ENCODE data around the gene MTURN. TPM values are rescaled to one million over a fixed set of nuclear protein-coding genes. Genes with fewer than 3 reads are reported as not detected.

Gene MTURN
- total RNA-seq, 6 experiments from 2014 or later: 2.2 to 5.2 (median 2.9) TPM

GRCh38 chr7:30202671-30203070 is 67.9 kb downstream of the MTURN start:
- no peaks in the 10 kb centered on the region for H3K27me3 ChIP-seq
- H3K36me3 ChIP-seq: no peaks in the 10 kb centered on the region
- no peak for ATAC-seq
- no peak overlapping the region for H3K27ac ChIP-seq
- DNase-seq: no peak
- intact Hi-C loops (cut with DNase I): no loop called here
- H3K4me1 ChIP-seq: no peaks in the 10 kb centered on the region
- no peak for TF ChIP-seq CTCF (IDR thresholded peaks at IDR 0.05)
- TF ChIP-seq POLR2A (IDR thresholded peaks at IDR 0.05): no peak
- no peaks in the 10 kb centered on the region for H3K9me3 ChIP-seq
- no peak overlapping the region for H3K4me3 ChIP-seq
- WGBS (ENCODE audit: insufficient coverage, low coverage, low lambda C conversion rate, missing lambda C conversion rate): 81% methylated on average over 3 of the region's 3 CpGs

DNA sequence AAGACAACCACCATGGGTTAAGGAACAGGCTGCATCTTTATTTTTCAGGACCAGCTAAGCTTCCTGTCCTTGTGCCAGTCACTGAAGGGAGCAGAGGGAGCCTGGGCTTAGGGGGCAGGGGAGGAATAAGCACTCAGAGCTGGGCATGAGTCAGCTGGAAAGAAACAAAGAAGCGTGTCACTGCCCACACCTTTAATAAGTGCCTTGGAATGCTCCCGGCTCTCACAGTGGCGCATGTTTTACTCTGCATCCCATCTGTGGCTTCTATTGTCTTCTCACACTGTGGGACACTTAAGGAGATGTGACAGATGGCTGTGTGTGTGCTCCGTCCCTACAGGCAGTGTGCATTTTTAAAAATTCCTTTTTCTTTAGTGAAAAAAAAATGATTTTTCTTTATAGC is 71.7 kb downstream of the MTURN start:
- 79% methylated on average over 4 of the region's 4 CpGs for WGBS (ENCODE audit: insufficient coverage, low coverage, low lambda C conversion rate, missing lambda C conversion rate)
- H3K4me3 ChIP-seq: no peak overlapping the region
- H3K4me1 ChIP-seq: no peaks in the 10 kb centered on the region
- H3K27me3 ChIP-seq: no peaks in the 10 kb centered on the region
- no peak for DNase-seq
- no peak for ATAC-seq
- TF ChIP-seq POLR2A (IDR thresholded peaks at IDR 0.05): no peak
- intact Hi-C loops (cut with DNase I): no loop called here
- no peak overlapping the region for H3K27ac ChIP-seq
- no peaks in the 10 kb centered on the region for H3K36me3 ChIP-seq
- no peaks in the 10 kb centered on the region for H3K9me3 ChIP-seq

GRCh38 chr7:30206942-30207341 is 72.2 kb downstream of the MTURN start:
- Histone ChIP-seq H3K27me3 (no peaks in the 10 kb centered on the region), H3K9me3 (no peaks in the 10 kb centered on the region), H3K4me1 (no peaks in the 10 kb centered on the region), H3K27ac (no peak overlapping the region), H3K36me3 (no peaks in the 10 kb centered on the region), H3K4me3 (no peak overlapping the region)
- TF ChIP-seq POLR2A (IDR thresholded peaks at IDR 0.05) (no peak), CTCF (IDR thresholded peaks at IDR 0.05) (no peak)
- WGBS (ENCODE audit: insufficient coverage, low coverage, low lambda C conversion rate, missing lambda C conversion rate): 78% methylated on average over 8 of the region's 8 CpGs
- ATAC-seq (no peak), DNase-seq (no peak)
- intact Hi-C loops (cut with DNase I): no loop called here

GRCh38 chr7:30207376-30207775 is 72.6 kb downstream of the MTURN start:
- Histone ChIP-seq H3K27ac (no peak overlapping the region), H3K4me3 (no peak overlapping the region), H3K4me1 (no peaks in the 10 kb centered on the region), H3K9me3 (no peaks in the 10 kb centered on the region), H3K36me3 (no peaks in the 10 kb centered on the region), H3K27me3 (no peaks in the 10 kb centered on the region)
- intact Hi-C loops (cut with DNase I): no loop called here
- TF ChIP-seq POLR2A (IDR thresholded peaks at IDR 0.05) (no peak), CTCF (IDR thresholded peaks at IDR 0.05) (no peak)
- no peak for DNase-seq
- WGBS (ENCODE audit: insufficient coverage, low coverage, low lambda C conversion rate, missing lambda C conversion rate): 100% methylated on average over 3 of the region's 4 CpGs
- no peak for ATAC-seq

DNA sequence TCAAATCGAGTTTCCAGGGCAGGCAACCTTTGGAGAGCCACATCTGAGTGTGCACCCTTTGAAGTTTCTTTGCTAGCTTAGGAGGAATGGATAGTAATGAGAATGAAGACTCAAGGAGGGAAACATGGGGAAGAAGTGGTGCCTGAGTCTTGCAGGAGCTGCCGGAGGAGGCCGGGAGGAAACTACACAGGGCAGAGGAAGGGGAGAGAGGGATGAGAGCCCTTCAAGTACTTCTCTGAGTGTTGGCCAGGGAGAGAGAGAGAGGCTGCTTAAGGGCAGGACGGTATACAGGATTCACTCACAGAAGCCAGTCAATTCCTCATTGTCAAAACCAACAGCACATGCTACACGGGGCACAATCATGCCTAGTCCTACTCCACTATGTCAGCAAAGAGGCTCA is 75.2 kb downstream of the MTURN start:
- H3K4me3 ChIP-seq: no peak overlapping the region
- no peak overlapping the region for H3K27ac ChIP-seq
- no peak for ATAC-seq
- H3K36me3 ChIP-seq: no peaks in the 10 kb centered on the region
- H3K4me1 ChIP-seq: no peaks in the 10 kb centered on the region
- H3K27me3 ChIP-seq: no peaks in the 10 kb centered on the region
- intact Hi-C loops (cut with DNase I): no loop called here
- WGBS (ENCODE audit: insufficient coverage, low coverage, low lambda C conversion rate, missing lambda C conversion rate): 84% methylated on average over 4 of the region's 5 CpGs
- DNase-seq: no peak
- no peak for TF ChIP-seq POLR2A (IDR thresholded peaks at IDR 0.05)
- H3K9me3 ChIP-seq: no peaks in the 10 kb centered on the region

Small RNA genes lying within 50 kb of the gene (small RNA-seq; reads per million reads assigned to genes)
- 0 reads per million in 2 experiments for gene RPS27P16

Other genes starting within 250 kb of the MTURN start
- 1 to 10 TPM; 1.3 to 2.9 (median 2.0) TPM for gene SCRN1, start 145.2 kb upstream of the MTURN start, total RNA-seq
- 1 to 10 TPM; 4.0 to 8.7 (median 5.2) TPM for gene FKBP14, start 108.3 kb upstream of the MTURN start, total RNA-seq
- gene PLEKHA8, start 106.6 kb upstream of the MTURN start, total RNA-seq: 1 to 10 TPM; 2.7 to 8.1 (median 4.4) TPM
- gene ZNRF2, start 149.6 kb downstream of the MTURN start, total RNA-seq: 10 to 100 TPM; 17.1 to 24.0 (median 18.7) TPM

Measured in right lobe of liver (tissue), 6 donors.